ENCODE results near the gene COLQ.
"Not testable (repeated sequence)": the region's sequence is repeated elsewhere in the genome, so short reads cannot be mapped to it uniquely, and the experiment has no call there.

Gene COLQ

GRCh38 chr3:15427981-15428380, 93.5 kb downstream of the COLQ start:
- Histone ChIP-seq H3K9me3 (ENCODE audit: control insufficient read depth, insufficient read depth, low read length) (no peaks in the 10 kb centered on the region), H3K27me3 (ENCODE audit: control insufficient read depth, insufficient read depth, low read length) (no peaks in the 10 kb centered on the region), H3K4me1 (ENCODE audit: control insufficient read depth, insufficient read depth, low read length) (peaks cover 9% of the 10 kb centered on the region; the same call in 1 of the 2 replicates), H3K36me3 (ENCODE audit: control insufficient read depth, insufficient read depth, low read length) (peaks cover 56% of the 10 kb centered on the region), H3K9ac (ENCODE audit: low read depth, low read length) (peak overlapping the region; percentile 88), H3K4me3 (ENCODE audit: low read depth, low read length) (peak overlapping the region; percentile 96), H3K27ac (ENCODE audit: low read depth, low read length) (no peak overlapping the region)

- peaks cover 9% of the 10 kb centered on the region; the same call in 1 of the 2 replicates for H3K4me1 ChIP-seq (ENCODE audit: control insufficient read depth, insufficient read depth, low read length)
- H3K4me3 ChIP-seq (ENCODE audit: low read depth, low read length), result peak within 1 kb of the TSS; percentile 96
- peak within 1 kb of the TSS; percentile 91 for H3K27ac ChIP-seq (ENCODE audit: low read depth, low read length)
- H3K36me3 ChIP-seq (ENCODE audit: control insufficient read depth, insufficient read depth, low read length), result peaks cover 56% of the 10 kb centered on the region
- no peaks in the 10 kb centered on the region for H3K27me3 ChIP-seq (ENCODE audit: control insufficient read depth, insufficient read depth, low read length)
- no peaks in the 10 kb centered on the region for H3K9me3 ChIP-seq (ENCODE audit: control insufficient read depth, insufficient read depth, low read length)
- H3K9ac ChIP-seq (ENCODE audit: low read depth, low read length), result peak within 1 kb of the TSS; percentile 88
These were observed 94.2 kb downstream of the COLQ start, which contains the start of the genes EAF1 and METTL6 for GRCh38 chr3:15427182-15427880. TSS of gene EAF1 (plus strand) at chr3:15427598. CDS start at chr3:15427780, 182 bp downstream. TSS of gene METTL6 (minus strand) at chr3:15427544. CDS start at chr3:15426511, 1,033 bp downstream.

DNA sequence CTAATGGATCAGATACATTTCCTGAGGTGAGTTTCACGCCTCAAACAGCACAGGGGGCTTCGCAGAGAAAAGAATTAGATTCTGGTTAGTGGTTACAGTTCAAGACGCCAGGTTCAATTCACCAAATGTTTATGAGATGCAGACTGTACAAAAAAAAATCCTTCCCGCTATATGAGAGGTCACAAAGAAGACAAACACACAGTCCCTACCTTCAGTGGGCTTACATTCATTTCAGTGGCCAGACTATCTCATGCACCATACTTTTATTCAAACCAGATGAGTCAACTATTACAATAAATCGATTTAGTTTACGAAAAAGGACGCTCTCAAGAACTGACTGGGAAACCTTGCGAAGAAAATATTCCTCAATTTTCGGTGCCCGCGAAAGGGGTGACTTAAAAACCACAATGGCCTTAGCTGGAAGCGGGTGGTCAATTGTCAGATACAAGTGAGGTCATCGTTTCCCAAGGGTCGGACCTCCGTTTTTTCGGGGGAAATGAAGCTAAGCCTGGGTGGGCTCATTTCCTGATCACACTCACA, 94.9 kb downstream of the COLQ start:
- Histone ChIP-seq H3K9me3 (ENCODE audit: control insufficient read depth, insufficient read depth, low read length) (no peaks in the 10 kb centered on the region), H3K4me3 (ENCODE audit: low read depth, low read length) (peak overlapping the region; percentile 96), H3K27ac (ENCODE audit: low read depth, low read length) (peak overlapping the region; percentile 91), H3K4me1 (ENCODE audit: control insufficient read depth, insufficient read depth, low read length) (peaks cover 9% of the 10 kb centered on the region; the same call in 1 of the 2 replicates), H3K27me3 (ENCODE audit: control insufficient read depth, insufficient read depth, low read length) (no peaks in the 10 kb centered on the region), H3K36me3 (ENCODE audit: control insufficient read depth, insufficient read depth, low read length) (peaks cover 55% of the 10 kb centered on the region), H3K9ac (ENCODE audit: low read depth, low read length) (peak overlapping the region; percentile 88)

DNA sequence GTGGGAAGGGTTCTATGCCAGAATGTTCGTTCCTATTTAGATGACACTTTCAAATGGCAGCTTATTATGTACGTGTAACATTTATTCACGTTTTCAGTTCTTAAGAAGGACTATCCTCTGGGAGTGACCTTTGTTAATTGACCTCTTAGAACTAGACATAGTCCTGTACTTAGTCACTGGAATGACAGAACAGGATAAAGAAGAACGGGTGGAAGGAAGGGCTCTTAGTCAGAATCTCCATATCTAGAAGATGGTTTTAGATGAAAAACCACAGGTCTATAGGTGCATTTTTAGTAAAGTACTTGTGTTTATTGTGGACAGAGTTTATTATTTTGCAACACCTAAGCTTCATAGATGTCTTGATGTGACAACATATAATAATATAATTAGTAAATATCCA, 100.6 kb downstream of the COLQ start:
- Histone ChIP-seq H3K9ac (ENCODE audit: low read depth, low read length) (no peak overlapping the region), H3K27ac (ENCODE audit: low read depth, low read length) (no peak overlapping the region), H3K9me3 (ENCODE audit: control insufficient read depth, insufficient read depth, low read length) (no peaks in the 10 kb centered on the region)

GRCh38 chr3:15410966-15411365, 110.5 kb downstream of the COLQ start:
- peaks cover 65% of the 10 kb centered on the region for H3K36me3 ChIP-seq (ENCODE audit: control insufficient read depth, insufficient read depth, low read length)
- not testable (repeated sequence) for H3K4me3 ChIP-seq (ENCODE audit: low read depth, low read length); H3K27ac ChIP-seq (ENCODE audit: low read depth, low read length); H3K9ac ChIP-seq (ENCODE audit: low read depth, low read length); H3K9me3 ChIP-seq (ENCODE audit: control insufficient read depth, insufficient read depth, low read length); H3K4me1 ChIP-seq (ENCODE audit: control insufficient read depth, insufficient read depth, low read length); H3K27me3 ChIP-seq (ENCODE audit: control insufficient read depth, insufficient read depth, low read length)

More for the DNA sequence above, 100.6 kb downstream of the COLQ start:
- Histone ChIP-seq H3K36me3 (ENCODE audit: control insufficient read depth, insufficient read depth, low read length) (peaks cover 84% of the 10 kb centered on the region), H3K27me3 (ENCODE audit: control insufficient read depth, insufficient read depth, low read length) (no peaks in the 10 kb centered on the region), H3K4me3 (ENCODE audit: low read depth, low read length) (no peak overlapping the region), H3K4me1 (ENCODE audit: control insufficient read depth, insufficient read depth, low read length) (no peaks in the 10 kb centered on the region)

DNA sequence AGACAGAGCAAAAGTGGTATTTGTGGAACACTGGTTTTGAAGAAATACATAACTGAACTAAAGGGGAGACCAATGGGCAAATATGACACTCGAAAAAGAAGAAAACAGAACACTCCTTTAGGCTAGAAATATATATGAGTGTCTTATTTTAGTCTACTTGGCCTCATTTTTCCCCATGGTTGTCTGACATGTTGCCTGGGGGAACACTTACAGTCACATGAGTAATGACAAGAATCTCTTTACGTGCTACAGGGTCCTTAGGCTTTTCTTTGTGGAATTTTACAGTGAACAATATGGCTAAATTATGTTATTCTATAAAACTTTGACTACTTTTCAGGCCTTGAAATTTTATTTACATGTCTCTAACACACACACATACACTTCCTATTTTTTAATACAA, 111.7 kb downstream of the COLQ start:
- no peak overlapping the region for H3K4me3 ChIP-seq (ENCODE audit: low read depth, low read length)
- peaks cover 53% of the 10 kb centered on the region for H3K36me3 ChIP-seq (ENCODE audit: control insufficient read depth, insufficient read depth, low read length)
- H3K4me1 ChIP-seq (ENCODE audit: control insufficient read depth, insufficient read depth, low read length), result no peaks in the 10 kb centered on the region
- H3K27ac ChIP-seq (ENCODE audit: low read depth, low read length), result no peak overlapping the region
- H3K27me3 ChIP-seq (ENCODE audit: control insufficient read depth, insufficient read depth, low read length), result no peaks in the 10 kb centered on the region
- H3K9me3 ChIP-seq (ENCODE audit: control insufficient read depth, insufficient read depth, low read length), result no peaks in the 10 kb centered on the region
- H3K9ac ChIP-seq (ENCODE audit: low read depth, low read length), result no peak overlapping the region

- Histone ChIP-seq H3K27ac (ENCODE audit: low read depth, low read length) (no peak overlapping the region), H3K4me1 (ENCODE audit: control insufficient read depth, insufficient read depth, low read length) (no peaks in the 10 kb centered on the region), H3K9me3 (ENCODE audit: control insufficient read depth, insufficient read depth, low read length) (no peaks in the 10 kb centered on the region), H3K36me3 (ENCODE audit: control insufficient read depth, insufficient read depth, low read length) (peaks cover 48% of the 10 kb centered on the region), H3K4me3 (ENCODE audit: low read depth, low read length) (no peak overlapping the region), H3K9ac (ENCODE audit: low read depth, low read length) (no peak overlapping the region), H3K27me3 (ENCODE audit: control insufficient read depth, insufficient read depth, low read length) (no peaks in the 10 kb centered on the region)
These were observed 112.3 kb downstream of the COLQ start for GRCh38 chr3:15409239-15409638.

GRCh38 chr3:15405448-15406050, 116.0 kb downstream of the COLQ start:
- Histone ChIP-seq H3K27me3 (ENCODE audit: control insufficient read depth, insufficient read depth, low read length) (no peaks in the 10 kb centered on the region), H3K9ac (ENCODE audit: low read depth, low read length) (no peak overlapping the region), H3K36me3 (ENCODE audit: control insufficient read depth, insufficient read depth, low read length) (peaks cover 16% of the 10 kb centered on the region), H3K4me1 (ENCODE audit: control insufficient read depth, insufficient read depth, low read length) (no peaks in the 10 kb centered on the region), H3K27ac (ENCODE audit: low read depth, low read length) (no peak overlapping the region), H3K4me3 (ENCODE audit: low read depth, low read length) (no peak overlapping the region), H3K9me3 (ENCODE audit: control insufficient read depth, insufficient read depth, low read length) (no peaks in the 10 kb centered on the region)

DNA sequence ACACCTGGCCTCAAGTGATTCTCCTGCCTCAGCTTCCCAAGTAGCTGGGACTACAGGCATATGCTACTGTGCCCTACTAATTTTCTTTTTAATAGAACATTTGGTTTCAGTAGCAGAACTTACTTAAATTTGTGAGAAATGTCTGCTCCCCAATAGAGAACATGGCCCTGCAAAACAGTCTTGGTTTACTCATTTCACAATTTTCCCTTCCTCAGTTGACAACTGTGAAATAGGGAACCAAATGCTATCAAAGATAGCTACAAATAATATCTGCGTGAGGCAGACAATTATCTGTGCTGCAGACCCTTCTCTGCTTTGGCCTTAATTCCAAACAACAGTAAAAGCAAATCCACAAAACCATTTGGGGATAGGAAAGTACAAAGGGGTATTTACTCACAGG, 116.7 kb downstream of the COLQ start:
- Histone ChIP-seq H3K9ac (ENCODE audit: low read depth, low read length) (no peak overlapping the region), H3K9me3 (ENCODE audit: control insufficient read depth, insufficient read depth, low read length) (no peaks in the 10 kb centered on the region), H3K4me3 (ENCODE audit: low read depth, low read length) (no peak overlapping the region), H3K27me3 (ENCODE audit: control insufficient read depth, insufficient read depth, low read length) (no peaks in the 10 kb centered on the region), H3K36me3 (ENCODE audit: control insufficient read depth, insufficient read depth, low read length) (peaks cover 10% of the 10 kb centered on the region; the same call in 1 of the 2 replicates), H3K27ac (ENCODE audit: low read depth, low read length) (no peak overlapping the region), H3K4me1 (ENCODE audit: control insufficient read depth, insufficient read depth, low read length) (no peaks in the 10 kb centered on the region)

DNA sequence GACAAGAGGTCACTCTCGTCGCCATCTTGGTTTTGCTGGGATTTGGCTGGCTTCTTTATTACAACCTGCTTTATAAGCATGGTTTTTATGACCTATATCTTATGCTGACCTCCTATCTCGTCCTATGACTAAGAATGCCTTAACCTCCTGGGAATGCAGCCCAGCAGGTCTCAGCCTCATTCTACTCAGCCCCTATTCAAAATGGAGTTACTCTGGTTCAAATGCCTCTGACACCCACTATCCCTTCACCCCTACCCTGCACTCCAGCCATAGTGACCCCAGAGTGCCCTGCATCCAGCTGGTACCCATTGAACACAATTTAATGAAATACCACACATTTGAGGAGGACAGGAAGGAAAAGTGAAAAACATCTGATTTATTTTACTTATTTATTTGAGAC, 117.5 kb downstream of the COLQ start:
- H3K4me1 ChIP-seq (ENCODE audit: control insufficient read depth, insufficient read depth, low read length), result no peaks in the 10 kb centered on the region
- H3K9ac ChIP-seq (ENCODE audit: low read depth, low read length), result no peak overlapping the region

GRCh38 chr3:15403495-15403894, 118.0 kb downstream of the COLQ start:
- H3K9me3 ChIP-seq (ENCODE audit: control insufficient read depth, insufficient read depth, low read length), result no peaks in the 10 kb centered on the region
- H3K4me1 ChIP-seq (ENCODE audit: control insufficient read depth, insufficient read depth, low read length), result no peaks in the 10 kb centered on the region
- no peaks in the 10 kb centered on the region for H3K27me3 ChIP-seq (ENCODE audit: control insufficient read depth, insufficient read depth, low read length)
- no peak overlapping the region for H3K4me3 ChIP-seq (ENCODE audit: low read depth, low read length)
- no peak overlapping the region for H3K27ac ChIP-seq (ENCODE audit: low read depth, low read length)
- H3K9ac ChIP-seq (ENCODE audit: low read depth, low read length), result no peak overlapping the region
- no peaks in the 10 kb centered on the region for H3K36me3 ChIP-seq (ENCODE audit: control insufficient read depth, insufficient read depth, low read length)

More for the DNA sequence above, 117.5 kb downstream of the COLQ start:
- Histone ChIP-seq H3K27me3 (ENCODE audit: control insufficient read depth, insufficient read depth, low read length) (no peaks in the 10 kb centered on the region), H3K9me3 (ENCODE audit: control insufficient read depth, insufficient read depth, low read length) (no peaks in the 10 kb centered on the region), H3K4me3 (ENCODE audit: low read depth, low read length) (no peak overlapping the region), H3K36me3 (ENCODE audit: control insufficient read depth, insufficient read depth, low read length) (peaks cover 2% of the 10 kb centered on the region; the same call in 1 of the 2 replicates), H3K27ac (ENCODE audit: low read depth, low read length) (no peak overlapping the region)
